B cell (primary cell): ENCODE measurements around the gene TRDN. TPM values are rescaled to one million over a fixed set of nuclear protein-coding genes. Genes with fewer than 3 reads are reported as not detected.

Source experiments
- ATAC-seq: fragments of 200-7000 bp; cut with Tn5 transposase; one replicate; pipeline ENCODE4 v1.10.0; 2021; ENCODE audit warnings: low read depth, mild to moderate bottlenecking, moderate number of reproducible peaks, moderate library complexity
- CTCF ChIA-PET: fragments of 350-600 bp; sonication (Branson Sonifier 250); formaldehyde crosslinking; loops from one replicate; lab custom pipeline; 2021; ENCODE audit warnings: antibody characterized with exemption, inconsistent platforms; lab: Charles Lee
- POLR2A ChIA-PET: fragments of 350-600 bp; sonication (Branson Sonifier 250); formaldehyde crosslinking; loops from one replicate; lab custom pipeline; 2021; ENCODE audit warnings: antibody characterized with exemption; lab: Charles Lee
- DNase-seq: peaks from one replicate; pipeline ENCODE4 v3.0.0; 2013
- H2AFZ ChIP-seq: 2 replicates; pipeline ENCODE4 v1.6.1; 2012; ENCODE audit warnings: mild to moderate bottlenecking, low read depth, low read length; ENCODE audit not compliant: insufficient read depth, poor library complexity, severe bottlenecking
- H3K27ac ChIP-seq, 2 donors: 1 replicate in 1 of 2; 2 replicates in 1 of 2; pipeline ENCODE4 v1.5.1; 2012 to 2013; ENCODE audit warnings: low read length in 2 of 2, mild to moderate bottlenecking in 2 of 2, moderate library complexity in 1 of 2
- H3K27me3 ChIP-seq, 4 experiments: fragments of 200-600 bp in 1 of 4; sonication (generic) in 1 of 4; replicated peaks in 1 of 4; 1 replicate in 2 of 4; 2 replicates in 2 of 4; pipeline versions ENCODE4 v1.6.1 to v1.7.0; 2013 to 2016; ENCODE audit warnings: low read length in 3 of 4, mild to moderate bottlenecking in 2 of 4, mixed read lengths in 1 of 4, moderate library complexity in 1 of 4; ENCODE audit not compliant: insufficient read depth in 4 of 4, control insufficient read depth in 3 of 4; ENCODE audit errors: control extremely low read depth in 1 of 4
- H3K36me3 ChIP-seq, 2 experiments: replicated peaks in 1 of 2; 1 replicate in 1 of 2; 2 replicates in 1 of 2; pipeline versions ENCODE4 v1.6.1 to v1.7.1; 2013; ENCODE audit warnings: low read length in 1 of 2; ENCODE audit not compliant: insufficient read depth in 2 of 2, control insufficient read depth in 1 of 2; ENCODE audit errors: control extremely low read depth in 1 of 2, extremely low read depth in 1 of 2
- H3K4me1 ChIP-seq, 2 donors: fragments of 200-600 bp in 1 of 2; sonication (generic) in 1 of 2; 1 replicate in 1 of 2; 2 replicates in 1 of 2; pipeline versions ENCODE4 v1.5.1 to v1.6.1; 2013 to 2017; ENCODE audit warnings: low read length in 2 of 2; ENCODE audit not compliant: control insufficient read depth in 2 of 2, insufficient read depth in 2 of 2
- H3K4me2 ChIP-seq: replicated peaks from 2 replicates; pipeline ENCODE3; 2012; ENCODE audit warnings: mild to moderate bottlenecking, low read depth, low read length; ENCODE audit not compliant: poor library complexity, severe bottlenecking
- H3K4me3 ChIP-seq, 5 experiments: fragments of 200-600 bp in 1 of 5; sonication (generic) in 1 of 5; 1 replicate in 3 of 5; 2 replicates in 2 of 5; pipeline versions ENCODE4 v1.5.1 to v1.7.0; 2011 to 2016; ENCODE audit warnings: low read length in 4 of 5, mild to moderate bottlenecking in 4 of 5, low read depth in 2 of 5, control low read depth in 1 of 5, moderate library complexity in 1 of 5; ENCODE audit not compliant: insufficient read depth in 1 of 5; ENCODE audit errors: control extremely low read depth in 1 of 5, extremely low read depth in 1 of 5
- H3K79me2 ChIP-seq: fragments of 200-600 bp; sonication (generic); one replicate; pipeline ENCODE4 v1.6.0; 2016; ENCODE audit warnings: low read length; ENCODE audit not compliant: control insufficient read depth, insufficient read depth
- H3K9ac ChIP-seq: fragments of 200-600 bp; sonication (generic); 2 replicates; pipeline ENCODE4 v1.6.1; 2017; ENCODE audit warnings: mild to moderate bottlenecking, low read length, moderate library complexity
- H3K9me3 ChIP-seq, 3 donors: one replicate each; pipeline versions ENCODE4 v1.6.1 to v1.7.1; 2013; ENCODE audit warnings: low read length in 2 of 3; ENCODE audit not compliant: control insufficient read depth in 2 of 3, insufficient read depth in 1 of 3; ENCODE audit errors: control extremely low read depth in 1 of 3
- H4K20me1 ChIP-seq: 2 replicates; pipeline ENCODE4 v1.6.0; 2012; ENCODE audit warnings: mild to moderate bottlenecking, low read length; ENCODE audit not compliant: insufficient read depth, control insufficient read depth, poor library complexity, severe bottlenecking
- H3K27ac Mint-ChIP-seq: one replicate; pipeline ENCODE4 v1.8.0; 2021; ENCODE audit warnings: mixed read lengths
- H3K27me3 Mint-ChIP-seq: one replicate; pipeline ENCODE4 v1.8.0; 2021; ENCODE audit warnings: mixed read lengths
- H3K4me1 Mint-ChIP-seq: one replicate; pipeline ENCODE4 v1.8.0; 2021; ENCODE audit warnings: mixed read lengths
- H3K4me3 Mint-ChIP-seq: one replicate; pipeline ENCODE4 v1.8.0; 2021; ENCODE audit warnings: mixed read lengths
- H3K9me3 Mint-ChIP-seq: one replicate; pipeline ENCODE4 v1.8.0; 2022; ENCODE audit warnings: mixed read lengths; ENCODE audit not compliant: insufficient read depth
- CTCF ChIP-seq: fragments of 200-600 bp; IDR thresholded peaks from one replicate; pipeline ENCODE4 v1.8.0; 2022; ENCODE audit warnings: antibody characterized with exemption, mild to moderate bottlenecking
- EZH2 ChIP-seq: IDR thresholded peaks from 2 replicates; pipeline ENCODE4 v1.6.1; 2012; ENCODE audit warnings: borderline replicate concordance, low read depth, mild to moderate bottlenecking, moderate library complexity, low read length; ENCODE audit not compliant: insufficient read depth, poor library complexity, severe bottlenecking
- WGBS: methylation state at CpG from one replicate; pipeline ENCODE4 v1.1.5; 2013; ENCODE audit warnings: missing lambda C conversion rate; ENCODE audit not compliant: insufficient coverage; 5-methylcytosine and 5-hydroxymethylcytosine counted together
- intact Hi-C: fragments of 100-400 bp; cut with micrococcal nuclease; formaldehyde crosslinking; loops from one replicate; pipeline ENCODE4 v1.10.0; 2022
- polyA plus RNA-seq: library from polyadenylated mRNA; depleted of rRNA; stranded (reverse); fragments of >200 nt; gene quantifications from 2 replicates; pipeline ENCODE4 v1.2.3, GENCODE V29; 2012
- total RNA-seq, 2 donors: library from RNA; stranded (reverse); fragments of 120-200 nt in 1 of 2; gene quantifications; 1 replicate in 1 of 2; 2 replicates in 1 of 2; pipeline versions ENCODE4 v1.2.3 to v1.2.4, GENCODE V29; 2013 to 2022

Gene TRDN
- total and polyA plus RNA-seq, 2 donors (not counting 1 experiment from before 2014, with no cell fraction given), result not detected

- no peak overlapping the region for H3K4me3 Mint-ChIP-seq
- H3K9me3 Mint-ChIP-seq, result no peaks in the 10 kb centered on the region
- no peaks in the 10 kb centered on the region for H4K20me1 ChIP-seq
- ChIA-PET POLR2A (no interaction called here), CTCF (no interaction called here)
- no peak overlapping the region for H3K27ac ChIP-seq
- no peaks in the 10 kb centered on the region for H3K4me1 ChIP-seq
- no peak for ATAC-seq
- no peak overlapping the region for H3K4me3 ChIP-seq
- intact Hi-C loops, result no loop called here
- H3K27me3 ChIP-seq, result no peaks in the 10 kb centered on the region
- no peaks in the 10 kb centered on the region for H3K79me2 ChIP-seq
- H3K4me2 ChIP-seq, result no peak overlapping the region
- no peak overlapping the region for H2AFZ ChIP-seq
- DNase-seq, result no peak
- H3K9ac ChIP-seq, result no peak overlapping the region
- no peaks in the 10 kb centered on the region for H3K27me3 Mint-ChIP-seq
- no peaks in the 10 kb centered on the region for H3K9me3 ChIP-seq
- TF ChIP-seq EZH2 (no peak), CTCF (no peak)
- H3K27ac Mint-ChIP-seq, result no peak overlapping the region
- H3K4me1 Mint-ChIP-seq, result no peaks in the 10 kb centered on the region
- H3K36me3 ChIP-seq, result no peaks in the 10 kb centered on the region
These were observed 17.6 kb downstream of the TRDN start for GRCh38 chr6:123619156-123619555.

- Mint-ChIP-seq H3K4me1 (no peaks in the 10 kb centered on the region), H3K4me3 (no peak overlapping the region), H3K9me3 (no peaks in the 10 kb centered on the region), H3K27ac (no peak overlapping the region), H3K27me3 (no peaks in the 10 kb centered on the region)
- Histone ChIP-seq H3K27me3 (no peaks in the 10 kb centered on the region), H3K27ac (no peak overlapping the region), H3K9me3 (no peaks in the 10 kb centered on the region), H3K4me2 (no peak overlapping the region), H4K20me1 (no peaks in the 10 kb centered on the region), H3K4me3 (no peak overlapping the region), H3K9ac (no peak overlapping the region), H2AFZ (no peak overlapping the region), H3K79me2 (no peaks in the 10 kb centered on the region), H3K4me1 (no peaks in the 10 kb centered on the region), H3K36me3 (no peaks in the 10 kb centered on the region)
- ChIA-PET POLR2A (no interaction called here), CTCF (no interaction called here)
- ATAC-seq (no peak), DNase-seq (no peak)
- TF ChIP-seq CTCF, result no peak
- TF ChIP-seq EZH2, result no peak
- no CpG with 5 or more reads among the region's 3 CpGs for WGBS
- intact Hi-C loops, result no loop called here
These were observed 19.8 kb downstream of the TRDN start for GRCh38 chr6:123616942-123617341.
